Ovary (tissue), 3 donors: ENCODE measurements around the gene CALD1.

Experiments
- CTCF ChIP-seq, 3 donors: fragments of 450-650 bp in 2 of 3; fragments of 200-600 bp in 1 of 3; IDR thresholded peaks; one replicate each; pipeline versions ENCODE4 v1.5.1 to v1.8.0; 2016 to 2022; ENCODE audit warnings: antibody characterized with exemption in 3 of 3, mild to moderate bottlenecking in 1 of 3
- EP300 ChIP-seq: sonication (generic); formaldehyde crosslinking; IDR thresholded peaks from one replicate; pipeline ENCODE4 v1.6.1; 2017; ENCODE audit warnings: antibody characterized with exemption
- donor health status: DM: no; HTN: no; CAD: no.

GRCh38 chr7:134928554-134928953 lies 149.1 kb downstream of the CALD1 start:
- TF ChIP-seq CTCF (IDR thresholded peaks at IDR 0.05) (no peak), EP300 (no peak)
